CD4-positive, alpha-beta memory T cell (primary cell): ENCODE data around the gene COX10. TPM values are rescaled to one million over a fixed set of nuclear protein-coding genes. Genes with fewer than 3 reads are reported as not detected.

ENCODE experiments used
- CTCF ChIA-PET: fragments of 350-600 bp; sonication (Branson Sonifier 250); formaldehyde crosslinking; loops from one replicate; lab custom pipeline; 2021; ENCODE audit warnings: inconsistent platforms; ENCODE audit not compliant: partially characterized antibody; lab: Charles Lee
- POLR2A ChIA-PET: fragments of 350-600 bp; sonication (Branson Sonifier 250); formaldehyde crosslinking; loops from one replicate; lab custom pipeline; 2021; ENCODE audit not compliant: partially characterized antibody; lab: Charles Lee
- DNase-seq, 5 donors: peaks; one replicate each; pipeline versions ENCODE4 v3.0.0 to v3.0.0-alpha.2; 2020 to 2022; ENCODE audit warnings: mixed read lengths in 1 of 5
- H3K27ac ChIP-seq: one replicate; pipeline ENCODE4 v1.7.0; 2013; ENCODE audit warnings: low read depth, low read length
- H3K27me3 ChIP-seq: 2 replicates; pipeline ENCODE4 v1.7.0; 2013; ENCODE audit warnings: mild to moderate bottlenecking, low read length, moderate library complexity; ENCODE audit not compliant: insufficient read depth
- H3K36me3 ChIP-seq: 2 replicates; pipeline ENCODE4 v1.7.0; 2013; ENCODE audit warnings: mild to moderate bottlenecking, low read length, moderate library complexity; ENCODE audit not compliant: insufficient read depth
- H3K4me1 ChIP-seq: 2 replicates; pipeline ENCODE4 v1.7.0; 2013; ENCODE audit warnings: mild to moderate bottlenecking, low read length, moderate library complexity; ENCODE audit not compliant: insufficient read depth
- H3K4me3 ChIP-seq, 2 donors: one replicate each; pipeline ENCODE4 v1.7.0; 2013; ENCODE audit warnings: low read length in 2 of 2, mild to moderate bottlenecking in 1 of 2
- H3K9me3 ChIP-seq, 2 donors: one replicate each; pipeline ENCODE4 v1.7.0; 2013; ENCODE audit warnings: low read length in 2 of 2, control low read depth in 1 of 2; ENCODE audit not compliant: control insufficient read depth in 1 of 2
- H3K27ac Mint-ChIP-seq, 7 donors: one replicate each; pipeline ENCODE4 v1.8.0; 2020 to 2021; ENCODE audit warnings: mixed read lengths in 7 of 7, mild to moderate bottlenecking in 6 of 7, inconsistent platforms in 3 of 7, moderate library complexity in 3 of 7
- H3K27me3 Mint-ChIP-seq, 2 donors: one replicate each; pipeline ENCODE4 v1.8.0; 2020 to 2021; ENCODE audit warnings: mixed read lengths in 2 of 2
- H3K36me3 Mint-ChIP-seq, 2 donors: one replicate each; pipeline ENCODE4 v1.8.0; 2020 to 2021; ENCODE audit warnings: mixed read lengths in 2 of 2, inconsistent platforms in 1 of 2, mild to moderate bottlenecking in 1 of 2
- H3K4me1 Mint-ChIP-seq, 4 donors: one replicate each; pipeline ENCODE4 v1.8.0; 2020 to 2021; ENCODE audit warnings: mixed read lengths in 4 of 4, mild to moderate bottlenecking in 1 of 4
- H3K4me3 Mint-ChIP-seq, 8 donors: one replicate each; pipeline ENCODE4 v1.8.0; 2020 to 2021; ENCODE audit warnings: mixed read lengths in 8 of 8, mild to moderate bottlenecking in 7 of 8, moderate library complexity in 6 of 8, inconsistent platforms in 3 of 8
- H3K9me3 Mint-ChIP-seq, 8 donors: one replicate each; pipeline ENCODE4 v1.8.0; 2020 to 2021; ENCODE audit warnings: mixed read lengths in 8 of 8, mild to moderate bottlenecking in 5 of 8, inconsistent platforms in 3 of 8, moderate library complexity in 1 of 8
- intact Hi-C: fragments of 100-400 bp; cut with micrococcal nuclease; formaldehyde crosslinking; loops from one replicate; pipeline ENCODE4 v1.15.1; 2023
- polyA plus RNA-seq, 2 donors: library from polyadenylated mRNA; unstranded; fragments of 300-500 nt; fragmentation: Illumina TruSeq; gene quantifications; one replicate each; pipeline ENCODE4 v1.2.3, GENCODE V29; 2021
- total RNA-seq, 2 experiments: library from RNA; stranded (reverse); gene quantifications; one replicate each; pipeline ENCODE4 v1.2.3, GENCODE V29; 2021

Gene COX10
- total and polyA plus RNA-seq, 4 experiments from 2014 or later = 16.9 to 34.8 (median 20.4) TPM

- Histone ChIP-seq H3K36me3 (no peaks in the 10 kb centered on the region), H3K27me3 (no peaks in the 10 kb centered on the region), H3K4me3 (no peak overlapping the region), H3K9me3 (no peaks in the 10 kb centered on the region), H3K4me1 (peaks cover 9% of the 10 kb centered on the region), H3K27ac (no peak overlapping the region)
- Mint-ChIP-seq H3K9me3 (no peaks in the 10 kb centered on the region), H3K4me1 (peaks cover 10 to 22% (median 16%) of the 10 kb centered on the region in 4 donors), H3K36me3 (peaks cover 4 to 8% of the 10 kb centered on the region in 2 donors), H3K27me3 (no peaks in the 10 kb centered on the region), H3K4me3 (no peak overlapping the region), H3K27ac (no peak overlapping the region)
- intact Hi-C loops = no loop called here
- ChIA-PET POLR2A (no interaction called here), CTCF (interaction anchor here (1.1 kb wide), 1 partner anchor 204 kb away, joined by 3 read pairs; no protein-coding TSS in a partner anchor)
- no peak for DNase-seq
Measured at GRCh38 chr17:14098246-14098645, 28.9 kb downstream of the COX10 start.

DNA sequence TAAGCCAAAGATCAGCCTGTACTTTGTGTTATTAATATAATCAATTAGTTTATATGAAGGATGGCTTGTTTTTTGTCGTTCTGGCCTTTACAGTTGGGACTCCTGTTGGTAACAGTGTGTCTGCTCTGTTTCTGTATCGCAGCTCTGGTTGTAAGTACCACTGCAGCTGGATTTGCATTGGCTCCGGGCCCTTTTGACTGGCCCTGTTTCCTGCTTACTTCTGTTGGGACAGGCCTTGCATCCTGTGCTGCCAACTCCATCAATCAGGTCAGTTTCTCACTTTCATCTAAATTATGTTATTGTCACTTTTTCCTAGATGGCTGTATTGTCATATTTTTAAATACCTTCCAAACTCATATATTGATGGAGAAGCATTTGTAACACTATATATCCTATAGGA, 32.7 kb downstream of the COX10 start:
- intact Hi-C loops = no loop called here
- peak overlapping the region in 2 of 7 donors; percentile 40 to 41 for H3K27ac Mint-ChIP-seq
- POLR2A ChIA-PET = interaction anchor here (0.9 kb wide), 1 partner anchor 9 kb away, joined by 3 read pairs; no protein-coding TSS in a partner anchor

DNA sequence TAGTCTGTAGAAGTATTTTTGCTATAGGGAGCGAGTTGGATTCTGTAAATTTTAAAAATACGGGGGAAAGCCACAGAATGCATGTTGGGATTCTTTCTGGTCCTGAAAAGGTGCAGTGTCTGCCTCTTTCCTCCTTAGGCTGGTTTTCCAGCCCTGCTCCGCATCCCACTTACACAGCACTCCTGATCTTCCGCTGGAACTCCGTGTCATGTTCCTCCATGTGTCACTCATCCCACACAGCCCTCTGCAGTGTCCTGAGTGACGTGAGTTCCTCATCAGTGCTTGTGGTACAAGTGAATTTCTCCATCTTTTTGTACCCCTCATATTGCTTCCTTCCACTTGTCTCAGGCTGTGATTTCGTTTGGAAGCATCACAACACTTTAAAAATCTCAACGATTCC, 34.5 kb downstream of the COX10 start:
- no peak overlapping the region for H3K27ac ChIP-seq
- Mint-ChIP-seq H3K4me3 (no peak overlapping the region), H3K9me3 (no peaks in the 10 kb centered on the region), H3K27ac (peak overlapping the region in 1 of 7 donors; percentile 49), H3K36me3 (peaks cover 7 to 18% of the 10 kb centered on the region in 2 donors), H3K4me1 (peaks cover 16 to 23% (median 21%) of the 10 kb centered on the region in 4 donors), H3K27me3 (no peaks in the 10 kb centered on the region)
- POLR2A ChIA-PET = no interaction called here
- peaks cover 20% of the 10 kb centered on the region for H3K4me1 ChIP-seq
- no peaks in the 10 kb centered on the region for H3K9me3 ChIP-seq
- H3K36me3 ChIP-seq = peaks cover 4% of the 10 kb centered on the region
- DNase-seq = no peak
- no peaks in the 10 kb centered on the region for H3K27me3 ChIP-seq
- CTCF ChIA-PET = no interaction called here
- intact Hi-C loops = no loop called here
- H3K4me3 ChIP-seq = no peak overlapping the region

More for the DNA sequence above, 32.7 kb downstream of the COX10 start:
- Histone ChIP-seq H3K36me3 (peaks cover 4% of the 10 kb centered on the region), H3K4me3 (no peak overlapping the region), H3K4me1 (peaks cover 9% of the 10 kb centered on the region), H3K27ac (no peak overlapping the region), H3K27me3 (no peaks in the 10 kb centered on the region), H3K9me3 (no peaks in the 10 kb centered on the region)
- H3K36me3 Mint-ChIP-seq = peaks cover 5 to 11% of the 10 kb centered on the region in 2 donors
- H3K4me3 Mint-ChIP-seq = no peak overlapping the region
- CTCF ChIA-PET = no interaction called here
- H3K4me1 Mint-ChIP-seq = peaks cover 1 to 9% (median 6%) of the 10 kb centered on the region in 4 donors
- no peak for DNase-seq
- no peaks in the 10 kb centered on the region for H3K9me3 Mint-ChIP-seq
- no peaks in the 10 kb centered on the region for H3K27me3 Mint-ChIP-seq

DNA sequence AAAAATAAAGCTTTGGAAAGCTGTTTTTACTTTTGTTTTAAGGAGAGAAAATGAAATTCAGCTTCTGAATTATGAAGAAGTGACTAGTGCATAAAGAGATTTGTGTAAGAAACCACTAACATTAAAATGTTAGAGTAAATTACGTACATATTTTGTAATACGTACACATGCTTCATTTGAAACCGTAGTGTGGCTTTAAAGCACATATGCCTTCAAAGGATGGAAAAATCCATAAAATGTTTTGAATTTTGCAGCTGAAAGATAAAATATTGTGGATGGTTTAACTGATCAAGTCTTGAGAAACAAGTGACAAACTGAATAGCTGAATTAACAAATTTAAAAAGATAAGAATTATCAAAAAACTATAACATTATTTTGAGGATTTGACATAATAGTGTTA, 35.4 kb downstream of the COX10 start:
- H3K9me3 Mint-ChIP-seq = no peaks in the 10 kb centered on the region
- H3K36me3 ChIP-seq = peaks cover 4% of the 10 kb centered on the region
- H3K36me3 Mint-ChIP-seq = peaks cover 7 to 18% of the 10 kb centered on the region in 2 donors
- intact Hi-C loops = no loop called here
- H3K4me3 Mint-ChIP-seq = no peak overlapping the region
- H3K27ac ChIP-seq = no peak overlapping the region
- DNase-seq = no peak
- peaks cover 16 to 23% (median 21%) of the 10 kb centered on the region in 4 donors for H3K4me1 Mint-ChIP-seq
- no peaks in the 10 kb centered on the region for H3K27me3 Mint-ChIP-seq
- no peak overlapping the region for H3K27ac Mint-ChIP-seq
- peaks cover 14% of the 10 kb centered on the region for H3K4me1 ChIP-seq
- ChIA-PET POLR2A (no interaction called here), CTCF (interaction anchor here (1.0 kb wide), 1 partner anchor 97 kb away, joined by 3 read pairs; no protein-coding TSS in a partner anchor)
- H3K4me3 ChIP-seq = no peak overlapping the region
- H3K9me3 ChIP-seq = no peaks in the 10 kb centered on the region
- no peaks in the 10 kb centered on the region for H3K27me3 ChIP-seq

GRCh38 chr17:14107889-14108288, 38.6 kb downstream of the COX10 start:
- intact Hi-C loops = no loop called here
- Histone ChIP-seq H3K27ac (no peak overlapping the region), H3K27me3 (no peaks in the 10 kb centered on the region), H3K4me3 (no peak overlapping the region), H3K9me3 (no peaks in the 10 kb centered on the region), H3K4me1 (peaks cover 11% of the 10 kb centered on the region), H3K36me3 (peaks cover 4% of the 10 kb centered on the region)
- Mint-ChIP-seq H3K27ac (no peak overlapping the region), H3K36me3 (peaks cover 7 to 18% of the 10 kb centered on the region in 2 donors), H3K4me1 (peaks cover 25 to 32% (median 32%) of the 10 kb centered on the region in 4 donors), H3K9me3 (peaks cover 0 to 1% (median 0%) of the 10 kb centered on the region in 8 donors), H3K27me3 (no peaks in the 10 kb centered on the region), H3K4me3 (no peak overlapping the region)
- no peak for DNase-seq
- ChIA-PET CTCF (no interaction called here), POLR2A (no interaction called here)

DNA sequence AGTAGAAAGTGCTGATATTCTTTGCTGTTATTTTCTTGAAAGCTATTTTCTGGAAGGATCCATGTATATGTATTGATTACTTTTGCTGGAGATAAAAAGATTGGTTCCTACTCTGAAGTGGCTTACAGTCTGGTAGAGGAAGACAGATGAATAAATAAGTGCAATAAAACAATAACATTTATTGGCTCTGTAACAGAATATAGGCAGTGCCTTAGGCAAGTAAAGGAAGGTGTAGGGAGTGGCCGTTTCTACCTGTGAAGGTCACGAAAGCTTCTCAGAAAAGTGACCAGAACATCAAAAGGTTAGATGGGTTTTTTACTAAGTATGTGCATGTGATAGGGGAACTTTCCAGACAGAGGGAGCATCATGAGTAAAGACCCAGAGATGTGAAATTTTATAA, 43.1 kb downstream of the COX10 start:
- intact Hi-C loops = loop anchor here (5.0 kb wide), 1 partner anchor 40 kb away; no protein-coding TSS in a partner anchor

DNA sequence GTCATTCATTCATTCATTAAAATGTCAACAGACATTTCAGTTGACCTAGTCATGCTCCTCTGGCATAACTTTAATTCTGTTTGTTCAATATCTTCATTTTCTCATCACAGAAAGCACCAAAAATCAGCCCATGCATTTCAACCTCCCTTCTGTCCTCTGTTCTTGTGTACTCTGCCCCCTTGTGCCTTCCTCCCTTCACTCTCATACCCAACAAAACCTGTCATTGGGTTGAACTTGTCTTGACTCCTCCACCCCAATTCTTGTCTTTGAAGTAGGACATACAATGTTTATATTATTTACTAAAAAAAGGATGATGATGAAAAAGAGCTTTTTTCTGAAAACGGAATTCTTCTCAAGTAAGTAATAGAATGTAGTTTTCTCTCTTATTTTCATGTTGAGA, 43.8 kb downstream of the COX10 start:
- CTCF ChIA-PET = interaction anchor here (1.1 to 1.3 kb wide), 2 partner anchors 86 to 189 kb away, joined by 3 read pairs; no protein-coding TSS in a partner anchor
- Mint-ChIP-seq H3K27me3 (no peaks in the 10 kb centered on the region), H3K36me3 (no peaks in the 10 kb centered on the region), H3K27ac (peak overlapping the region in 2 of 7 donors; percentile 25 to 38), H3K9me3 (peaks cover 0 to 1% (median 0%) of the 10 kb centered on the region in 8 donors), H3K4me3 (peak overlapping the region in 1 of 8 donors; percentile 13), H3K4me1 (peaks cover 40 to 60% (median 45%) of the 10 kb centered on the region in 4 donors)
- H3K9me3 ChIP-seq = no peaks in the 10 kb centered on the region
- peaks cover 27% of the 10 kb centered on the region for H3K4me1 ChIP-seq
- POLR2A ChIA-PET = interaction anchor here (1.2 kb wide), 1 partner anchor 187 kb away, joined by 3 read pairs; the partner anchor contains the start of gene HS3ST3B1
- H3K27ac ChIP-seq = no peak overlapping the region
- no peaks in the 10 kb centered on the region for H3K36me3 ChIP-seq
- H3K4me3 ChIP-seq = no peak overlapping the region
- no peak for DNase-seq
- intact Hi-C loops = loop anchor here (5.0 kb wide), 1 partner anchor 39 kb away; no protein-coding TSS in a partner anchor
- H3K27me3 ChIP-seq = no peaks in the 10 kb centered on the region

More for the DNA sequence above, 43.1 kb downstream of the COX10 start:
- no peaks in the 10 kb centered on the region for H3K27me3 Mint-ChIP-seq
- no peak for DNase-seq
- H3K27me3 ChIP-seq = no peaks in the 10 kb centered on the region
- H3K27ac ChIP-seq = no peak overlapping the region
- peaks cover 0 to 1% (median 0%) of the 10 kb centered on the region in 8 donors for H3K9me3 Mint-ChIP-seq
- ChIA-PET CTCF (interaction anchor here (1.3 kb wide), 1 partner anchor 190 kb away, joined by 3 read pairs; no protein-coding TSS in a partner anchor), POLR2A (no interaction called here)
- peak overlapping the region in 3 of 7 donors; percentile 20 to 57 (median 41) for H3K27ac Mint-ChIP-seq
- H3K4me3 Mint-ChIP-seq = no peak overlapping the region
- H3K36me3 ChIP-seq = no peaks in the 10 kb centered on the region
- no peak overlapping the region for H3K4me3 ChIP-seq
- peaks cover 27% of the 10 kb centered on the region for H3K4me1 ChIP-seq
- no peaks in the 10 kb centered on the region for H3K9me3 ChIP-seq
- peaks cover 2 to 3% of the 10 kb centered on the region in 2 donors for H3K36me3 Mint-ChIP-seq
- H3K4me1 Mint-ChIP-seq = peaks cover 47 to 66% (median 52%) of the 10 kb centered on the region in 4 donors
